Stimulated activated CD8-positive, alpha-beta memory T cell treated with anti-CD3 and anti-CD28 coated beads, Interleukin-15, amount 100 ng/mL, for 24 hours (primary cell): ENCODE results near the gene UCHL5.

Source experiments
- DNase-seq: peaks from one replicate; pipeline ENCODE4 v3.0.0-alpha.2; 2020; ENCODE audit warnings: low read depth

The UCHL5 gene

DNA sequence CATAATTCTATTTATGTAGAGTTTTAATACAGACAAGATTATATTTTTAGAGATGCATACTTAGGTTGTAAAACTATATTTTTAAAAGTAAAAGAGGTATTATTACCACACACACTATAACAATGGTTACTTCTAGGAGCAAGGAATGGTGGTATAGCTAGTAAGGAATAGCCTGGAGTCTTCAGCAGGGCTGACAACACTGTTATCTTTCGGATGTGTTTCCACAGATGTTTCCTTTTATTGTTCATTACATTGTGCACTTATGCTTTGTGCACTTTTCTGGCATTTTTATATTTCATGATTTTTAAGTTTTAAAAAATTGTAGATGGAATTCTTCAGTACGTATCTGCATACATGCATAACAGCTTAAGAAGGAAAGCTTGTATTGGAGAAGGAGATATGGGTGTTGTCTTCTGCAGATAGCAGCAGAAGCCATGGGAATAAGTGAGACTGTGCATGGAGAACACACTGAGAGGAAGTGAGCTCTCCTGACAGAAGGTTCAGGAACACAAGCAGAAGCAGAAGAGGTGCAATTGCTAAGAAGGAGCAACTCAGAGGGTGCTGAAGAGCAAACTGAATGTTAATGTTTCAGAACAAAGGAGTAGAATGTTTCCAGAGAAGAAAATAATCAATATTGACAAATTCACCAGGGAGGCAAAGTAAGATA is 91.8 kb downstream of the UCHL5 start:
- DNase-seq, result no peak

DNA sequence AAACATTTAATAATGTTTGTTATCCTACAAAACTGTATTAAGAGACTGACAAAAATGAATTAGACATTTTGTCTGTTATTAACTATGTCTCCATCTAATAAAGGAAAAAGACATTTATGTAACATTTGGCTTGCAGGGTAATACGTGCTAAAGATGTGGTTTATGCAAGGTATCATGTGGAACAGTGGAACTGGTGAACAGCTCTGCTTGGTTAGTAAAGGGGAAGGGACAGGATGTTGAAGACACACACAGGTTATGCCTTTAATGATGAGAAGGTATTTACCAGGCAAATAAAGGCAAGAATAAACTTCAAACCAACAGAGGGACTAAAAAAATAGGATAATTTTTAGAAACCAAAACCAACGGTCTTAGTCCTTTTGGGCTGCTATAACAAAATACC is 93.1 kb downstream of the UCHL5 start:
- no peak for DNase-seq

DNA sequence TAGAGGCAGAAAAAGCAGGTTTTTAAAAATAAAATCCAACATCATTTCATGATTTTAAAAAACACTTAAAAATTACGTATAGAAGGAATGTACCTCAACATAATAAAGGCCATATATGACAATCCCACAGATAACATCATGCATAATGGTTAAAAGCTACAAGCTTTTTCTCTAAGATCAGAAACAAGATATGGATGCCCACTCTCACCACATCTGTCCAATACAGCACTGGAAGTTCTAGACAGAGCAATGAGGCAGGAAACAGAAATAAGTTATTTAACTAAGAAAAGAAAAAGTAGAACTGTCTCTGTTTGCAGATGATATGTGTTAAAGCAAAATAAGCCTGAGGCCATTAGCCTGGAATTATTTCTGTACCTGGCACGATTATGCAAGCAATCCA is 96.3 kb downstream of the UCHL5 start:
- no peak for DNase-seq
